CD4-positive, CD25-positive, alpha-beta regulatory T cell (primary cell): Measurements from ENCODE around the gene F8. TPM values are rescaled to one million over a fixed set of nuclear protein-coding genes. Genes with fewer than 3 reads are reported as not detected.

Experiments
- ATAC-seq, 2 donors: fragments of 150-1000 bp; cut with Tn5 transposase; one replicate each; pipeline ENCODE4 v1.10.0; 2021; ENCODE audit warnings: low read depth in 2 of 2, moderate number of reproducible peaks in 2 of 2, moderate library complexity in 1 of 2
- DNase-seq, 3 donors: peaks; one replicate each; pipeline versions ENCODE4 v3.0.0 to v3.0.0-alpha.2; 2012 to 2022; ENCODE audit warnings: mixed read lengths in 1 of 3
- H3K27ac ChIP-seq: one replicate; pipeline ENCODE4 v1.7.0; 2013; ENCODE audit warnings: mild to moderate bottlenecking, low read length; ENCODE audit not compliant: insufficient read depth, poor library complexity, severe bottlenecking
- H3K27me3 ChIP-seq: one replicate; pipeline ENCODE4 v1.7.0; 2013; ENCODE audit warnings: low read length; ENCODE audit not compliant: control insufficient read depth, insufficient read depth
- H3K36me3 ChIP-seq: one replicate; pipeline ENCODE4 v1.7.0; 2013; ENCODE audit warnings: mild to moderate bottlenecking, low read length, moderate library complexity; ENCODE audit not compliant: control insufficient read depth, insufficient read depth
- H3K4me1 ChIP-seq: 2 replicates; pipeline ENCODE4 v1.7.0; 2013; ENCODE audit warnings: mild to moderate bottlenecking, low read length; ENCODE audit not compliant: insufficient read depth, control insufficient read depth, poor library complexity, severe bottlenecking
- H3K4me3 ChIP-seq: one replicate; pipeline ENCODE4 v1.7.0; 2013; ENCODE audit warnings: low read depth, mild to moderate bottlenecking, low read length, moderate library complexity
- H3K9me3 ChIP-seq, 2 experiments: 1 replicate in 1 of 2; 2 replicates in 1 of 2; pipeline ENCODE4 v1.7.0; 2013; ENCODE audit warnings: low read length in 2 of 2, mild to moderate bottlenecking in 1 of 2, moderate library complexity in 1 of 2; ENCODE audit not compliant: control insufficient read depth in 2 of 2
- H3K27ac Mint-ChIP-seq, 3 donors: one replicate each; pipeline ENCODE4 v1.8.0; 2020 to 2022; ENCODE audit warnings: mild to moderate bottlenecking in 3 of 3, mixed read lengths in 3 of 3, moderate library complexity in 2 of 3
- H3K27me3 Mint-ChIP-seq: one replicate; pipeline ENCODE4 v1.8.0; 2022; ENCODE audit warnings: mild to moderate bottlenecking, mixed read lengths
- H3K36me3 Mint-ChIP-seq: one replicate; pipeline ENCODE4 v1.8.0; 2020; ENCODE audit warnings: mixed read lengths
- H3K4me1 Mint-ChIP-seq, 4 donors: one replicate each; pipeline ENCODE4 v1.8.0; 2020 to 2022; ENCODE audit warnings: mixed read lengths in 4 of 4, mild to moderate bottlenecking in 1 of 4
- H3K4me3 Mint-ChIP-seq, 4 donors: one replicate each; pipeline ENCODE4 v1.8.0; 2020 to 2022; ENCODE audit warnings: mild to moderate bottlenecking in 4 of 4, mixed read lengths in 4 of 4, moderate library complexity in 3 of 4
- H3K9me3 Mint-ChIP-seq, 7 donors: one replicate each; pipeline ENCODE4 v1.8.0; 2020 to 2022; ENCODE audit warnings: mixed read lengths in 7 of 7, mild to moderate bottlenecking in 3 of 7, moderate library complexity in 2 of 7
- polyA plus RNA-seq, 4 donors: library from polyadenylated mRNA; unstranded; fragments of 300-500 nt; fragmentation: Illumina TruSeq; gene quantifications; one replicate each; pipeline ENCODE4 v1.2.3, GENCODE V29; 2021
- total RNA-seq: library from RNA; stranded (reverse); gene quantifications from one replicate; pipeline ENCODE4 v1.2.3, GENCODE V29; 2022

Gene F8
- total and polyA plus RNA-seq, 5 donors from 2014 or later, result 0.89 to 7.3 (median 4.3) TPM

DNA sequence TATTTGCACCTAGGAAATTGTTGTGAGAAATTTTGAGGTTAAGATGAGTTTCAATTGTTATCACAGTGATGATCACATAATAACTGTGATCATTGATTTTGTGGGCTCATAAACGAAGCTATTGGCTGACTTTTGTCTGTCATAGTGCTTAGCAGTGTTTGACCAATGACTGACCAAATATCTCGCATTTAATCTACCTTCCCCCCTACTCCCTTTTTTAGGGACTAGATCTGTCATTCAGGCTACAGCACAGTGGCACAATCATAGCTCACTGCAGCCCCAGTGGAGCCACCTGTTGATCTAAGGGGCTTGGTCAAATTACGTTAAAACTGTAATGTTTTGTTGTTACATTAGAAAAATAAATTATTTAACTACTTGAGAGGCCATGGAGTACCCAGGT lies 5.6 kb upstream of the F8 start:
- ATAC-seq (no peak), DNase-seq (peak in 1 of 3 donors; percentile 15)
- no peaks in the 10 kb centered on the region for H3K9me3 Mint-ChIP-seq
- Histone ChIP-seq H3K27me3 (no peaks in the 10 kb centered on the region), H3K4me1 (peaks cover 7% of the 10 kb centered on the region), H3K4me3 (peak overlapping the region; percentile 85), H3K27ac (peak overlapping the region; percentile 92), H3K36me3 (no peaks in the 10 kb centered on the region), H3K9me3 (no peaks in the 10 kb centered on the region)
- peak overlapping the region in 2 of 3 donors; percentile 44 to 92 for H3K27ac Mint-ChIP-seq
- H3K4me1 Mint-ChIP-seq, result peaks cover 12 to 31% (median 15%) of the 10 kb centered on the region in 4 donors
- peak overlapping the region; percentile 89 to 96 (median 90) for H3K4me3 Mint-ChIP-seq
- H3K36me3 Mint-ChIP-seq, result no peaks in the 10 kb centered on the region
- H3K27me3 Mint-ChIP-seq, result peaks cover 17% of the 10 kb centered on the region

DNA sequence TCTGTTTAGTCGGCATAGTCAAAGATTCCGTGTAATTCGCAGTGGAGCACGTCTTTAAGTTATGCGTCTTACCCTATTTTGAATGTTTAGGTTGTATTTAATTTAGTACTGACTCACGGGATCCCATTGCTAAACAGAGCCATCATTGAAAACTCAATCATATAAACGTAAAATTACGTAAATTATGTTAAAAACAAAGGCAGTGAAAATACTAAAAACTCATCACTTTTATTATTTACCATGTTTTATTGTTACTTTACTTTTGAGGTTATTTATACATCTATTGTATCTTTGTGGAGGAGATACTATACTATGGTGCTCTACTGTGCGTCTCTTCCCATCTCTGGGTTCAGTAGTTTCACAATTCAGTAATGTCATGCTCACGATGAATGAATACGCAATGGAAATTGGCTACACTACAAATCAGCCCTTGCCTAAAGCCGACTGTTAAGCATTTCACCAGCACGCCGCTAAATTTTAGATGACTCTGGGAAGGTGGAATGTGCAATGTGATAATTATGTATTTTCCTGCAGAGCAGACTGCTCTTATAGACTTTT lies 5.1 kb upstream of the F8 start:
- Mint-ChIP-seq H3K4me3 (peak overlapping the region; percentile 89 to 96 (median 90)), H3K9me3 (no peaks in the 10 kb centered on the region), H3K4me1 (peaks cover 12 to 31% (median 15%) of the 10 kb centered on the region in 4 donors), H3K27me3 (peaks cover 17% of the 10 kb centered on the region), H3K27ac (peak overlapping the region; percentile 86 to 93 (median 92)), H3K36me3 (no peaks in the 10 kb centered on the region)
- Histone ChIP-seq H3K4me3 (peak overlapping the region; percentile 85), H3K9me3 (no peaks in the 10 kb centered on the region), H3K36me3 (no peaks in the 10 kb centered on the region), H3K4me1 (peaks cover 7% of the 10 kb centered on the region), H3K27me3 (no peaks in the 10 kb centered on the region), H3K27ac (peak overlapping the region; percentile 92)
- peak in 2 of 3 donors; percentile 22 to 41 for DNase-seq
- ATAC-seq, result no peak

DNA sequence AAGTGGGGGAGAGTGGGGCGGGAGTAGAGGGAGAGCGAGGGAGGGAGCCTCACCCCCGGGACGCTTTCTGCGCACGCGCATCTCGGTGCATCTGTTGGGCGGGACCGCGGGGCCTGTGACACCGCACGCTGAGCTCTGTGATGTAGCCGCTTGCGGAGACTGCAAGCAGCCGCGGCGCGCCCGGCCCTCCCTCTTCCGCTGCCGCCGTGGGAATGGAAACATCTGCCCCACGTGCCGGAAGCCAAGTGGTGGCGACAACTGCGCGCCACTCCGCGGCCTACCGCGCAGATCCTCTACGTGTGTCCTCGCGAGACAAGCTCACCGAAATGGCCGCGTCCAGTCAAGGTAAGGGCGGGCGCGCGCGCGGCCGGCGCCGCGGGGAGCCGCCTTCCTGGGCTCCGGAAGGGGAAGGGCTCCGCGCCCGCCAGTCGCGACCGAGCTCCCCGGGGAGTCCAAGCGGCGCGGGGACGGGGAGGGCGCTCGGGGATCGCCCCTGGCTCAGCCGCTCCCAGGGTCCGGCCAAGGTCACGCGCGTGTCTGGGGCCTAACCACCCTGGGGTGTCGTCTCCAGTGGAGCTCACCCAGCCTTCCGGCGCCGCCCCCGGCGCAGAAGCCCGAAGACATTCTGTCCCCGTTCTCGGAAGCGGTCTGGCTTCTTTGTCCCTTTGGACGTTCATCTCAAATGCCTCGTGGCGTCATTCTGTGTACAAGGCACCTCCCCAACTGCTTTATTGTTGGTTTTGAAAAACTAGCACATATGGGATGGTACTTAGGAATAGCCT lies 4.4 kb upstream of the F8 start, which contains the start of gene FUNDC2:
Gene FUNDC2 (plus strand): TSS at position 118 of the 782 bp plus-strand sequence. CDS start 95 bp downstream, at position 213.
- peaks cover 17% of the 10 kb centered on the region for H3K27me3 Mint-ChIP-seq
- Histone ChIP-seq H3K4me3 (peak within 1 kb of the TSS; percentile 85), H3K36me3 (no peaks in the 10 kb centered on the region), H3K4me1 (peaks cover 7% of the 10 kb centered on the region), H3K27ac (peak within 1 kb of the TSS; percentile 92), H3K9me3 (no peaks in the 10 kb centered on the region), H3K27me3 (no peaks in the 10 kb centered on the region)
- H3K4me1 Mint-ChIP-seq, result peaks cover 12 to 30% (median 15%) of the 10 kb centered on the region in 4 donors
- DNase-seq (peak; percentile 89 to 96 (median 93)), ATAC-seq (peak; percentile 92 to 94)
- no peaks in the 10 kb centered on the region for H3K9me3 Mint-ChIP-seq
- no peaks in the 10 kb centered on the region for H3K36me3 Mint-ChIP-seq
- H3K27ac Mint-ChIP-seq, result peak within 1 kb of the TSS; percentile 92 to 96 (median 92)
- H3K4me3 Mint-ChIP-seq, result peak within 1 kb of the TSS; percentile 89 to 96 (median 90)

DNA sequence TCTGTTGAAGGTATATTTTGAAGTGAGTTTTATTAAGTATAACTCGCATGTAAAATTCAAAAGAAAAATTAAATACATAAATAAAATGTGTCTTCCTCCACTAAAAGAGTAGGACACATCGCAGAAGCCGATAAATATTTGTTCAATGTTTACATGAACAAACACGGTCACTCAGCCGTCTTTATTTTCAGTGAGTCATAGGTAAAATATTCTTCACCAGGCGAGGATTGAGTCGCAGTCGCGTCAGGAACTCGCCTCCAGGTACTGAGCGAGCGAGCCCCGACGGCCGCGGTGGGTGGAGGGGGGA lies 3.9 kb upstream of the F8 start:
- Mint-ChIP-seq H3K4me3 (peak overlapping the region; percentile 82 to 90 (median 86)), H3K36me3 (no peaks in the 10 kb centered on the region), H3K27ac (peak overlapping the region; percentile 92 to 96 (median 92)), H3K9me3 (no peaks in the 10 kb centered on the region), H3K4me1 (peaks cover 10 to 27% (median 15%) of the 10 kb centered on the region in 4 donors), H3K27me3 (peaks cover 22% of the 10 kb centered on the region)
- H3K4me3 ChIP-seq, result peak overlapping the region; percentile 63
- H3K36me3 ChIP-seq, result no peaks in the 10 kb centered on the region
- H3K4me1 ChIP-seq, result peaks cover 7% of the 10 kb centered on the region
- no peak for DNase-seq
- H3K27ac ChIP-seq, result peak overlapping the region; percentile 92
- H3K9me3 ChIP-seq, result no peaks in the 10 kb centered on the region
- no peak for ATAC-seq
- no peaks in the 10 kb centered on the region for H3K27me3 ChIP-seq

DNA sequence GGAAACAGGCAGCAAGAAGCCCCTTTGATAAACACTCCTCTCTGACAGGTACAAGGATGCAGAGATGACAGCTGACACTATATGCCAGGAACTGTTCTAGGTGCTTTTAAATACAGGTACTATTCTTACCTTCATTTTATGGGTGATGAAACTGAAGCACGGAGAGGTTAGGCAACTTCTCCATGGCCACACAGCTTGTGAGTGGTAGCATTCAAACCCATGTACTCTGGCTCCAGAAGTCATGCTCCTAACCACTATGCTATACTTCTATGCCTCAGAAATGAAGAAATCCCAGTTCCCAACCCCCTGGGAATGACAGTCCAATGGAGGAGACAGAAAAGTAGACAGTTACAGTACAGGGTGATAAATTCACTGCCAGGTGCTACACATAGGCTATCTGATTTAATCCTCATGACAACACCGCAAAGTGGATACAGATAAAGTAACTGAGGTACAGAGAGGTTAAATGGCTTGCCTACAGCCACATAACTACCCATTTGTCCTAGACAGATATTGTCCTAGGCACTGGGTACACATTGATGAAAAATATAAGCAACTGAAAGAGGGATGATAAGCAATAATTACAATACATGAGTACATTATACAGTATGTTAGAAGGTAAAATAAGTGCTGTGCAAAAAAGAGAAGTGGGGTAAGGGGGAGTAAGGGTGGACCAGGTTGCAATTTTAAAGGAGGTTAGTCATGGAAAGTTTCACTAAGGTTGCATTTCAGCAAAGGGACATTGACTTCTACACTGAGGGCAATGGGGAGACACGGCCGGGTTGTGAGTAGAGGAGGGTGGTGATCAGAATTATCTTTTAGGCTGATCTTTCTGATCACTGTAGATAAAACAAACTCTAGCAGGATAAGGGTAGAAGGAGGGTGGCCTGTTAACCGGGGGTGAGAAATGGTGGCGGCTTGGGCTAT lies 1.6 kb upstream of the F8 start:
- no peaks in the 10 kb centered on the region for H3K9me3 Mint-ChIP-seq
- ATAC-seq (no peak), DNase-seq (no peak)
- no peaks in the 10 kb centered on the region for H3K36me3 Mint-ChIP-seq
- Histone ChIP-seq H3K4me3 (no peak overlapping the region), H3K36me3 (no peaks in the 10 kb centered on the region), H3K4me1 (peaks cover 7% of the 10 kb centered on the region), H3K27me3 (peaks cover 2% of the 10 kb centered on the region), H3K9me3 (no peaks in the 10 kb centered on the region), H3K27ac (no peak overlapping the region)
- H3K27ac Mint-ChIP-seq, result peak overlapping the region in 1 of 3 donors; percentile 36
- peaks cover 8 to 20% (median 12%) of the 10 kb centered on the region in 4 donors for H3K4me1 Mint-ChIP-seq
- H3K27me3 Mint-ChIP-seq, result peaks cover 22% of the 10 kb centered on the region
- H3K4me3 Mint-ChIP-seq, result peak overlapping the region in 2 of 4 donors; percentile 10 to 25

DNA sequence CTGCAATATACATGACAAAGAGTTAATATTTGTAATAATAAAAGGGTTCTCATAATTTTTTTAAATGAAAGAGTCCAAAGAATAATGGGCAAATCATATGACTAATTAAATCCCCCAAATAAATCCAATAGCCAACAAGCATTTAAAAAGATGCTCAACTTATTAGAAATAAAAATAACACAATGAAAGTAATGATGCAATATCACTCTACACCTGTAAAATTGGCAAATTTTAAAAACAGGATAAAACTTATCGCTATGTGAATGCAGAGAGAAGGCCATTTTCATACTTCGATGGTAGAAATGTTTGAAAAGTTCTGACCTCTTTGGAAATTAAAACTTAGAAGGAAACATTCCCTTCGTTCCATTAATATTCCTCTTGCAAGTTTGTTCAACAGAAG lies 1.9 kb downstream of the F8 start:
- ATAC-seq (no peak), DNase-seq (no peak)
- Mint-ChIP-seq H3K9me3 (no peaks in the 10 kb centered on the region), H3K27ac (no peak overlapping the region), H3K27me3 (peaks cover 17% of the 10 kb centered on the region), H3K4me3 (no peak overlapping the region), H3K36me3 (no peaks in the 10 kb centered on the region), H3K4me1 (peaks cover 0 to 4% (median 0%) of the 10 kb centered on the region in 4 donors)
- no peaks in the 10 kb centered on the region for H3K36me3 ChIP-seq
- H3K27me3 ChIP-seq, result peaks cover 6% of the 10 kb centered on the region
- H3K9me3 ChIP-seq, result no peaks in the 10 kb centered on the region
- no peak overlapping the region for H3K27ac ChIP-seq
- no peak overlapping the region for H3K4me3 ChIP-seq
- no peaks in the 10 kb centered on the region for H3K4me1 ChIP-seq

DNA sequence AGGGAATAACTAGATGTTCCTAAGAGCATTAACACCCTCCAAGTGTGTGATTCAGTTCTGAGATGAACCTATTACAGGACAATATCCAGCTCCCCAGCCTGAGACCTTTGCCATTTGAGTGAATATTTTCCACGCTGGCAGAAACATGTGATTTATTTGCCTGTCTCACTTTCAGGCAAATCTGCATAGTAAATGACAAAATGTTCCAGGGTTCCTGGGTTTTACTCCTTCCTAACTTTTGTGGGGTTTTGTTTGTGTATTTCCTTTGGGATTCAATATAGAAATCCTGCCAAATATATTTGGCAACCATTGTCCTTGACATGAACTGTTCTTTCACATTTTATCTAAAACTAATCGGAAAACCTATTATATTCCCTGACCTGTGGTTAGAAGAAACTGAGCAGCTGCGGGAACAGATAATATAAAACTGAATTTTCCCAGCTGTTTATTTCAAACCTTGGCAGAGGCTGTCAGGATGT lies 12.5 kb downstream of the F8 start:
- Histone ChIP-seq H3K9me3 (no peaks in the 10 kb centered on the region), H3K36me3 (no peaks in the 10 kb centered on the region), H3K4me3 (no peak overlapping the region), H3K4me1 (no peaks in the 10 kb centered on the region), H3K27ac (no peak overlapping the region), H3K27me3 (no peaks in the 10 kb centered on the region)
- Mint-ChIP-seq H3K9me3 (peaks cover 0 to 3% (median 0%) of the 10 kb centered on the region in 7 donors), H3K4me1 (no peaks in the 10 kb centered on the region), H3K36me3 (no peaks in the 10 kb centered on the region), H3K27ac (no peak overlapping the region), H3K27me3 (peaks cover 4% of the 10 kb centered on the region), H3K4me3 (no peak overlapping the region)
- DNase-seq (no peak), ATAC-seq (no peak)
